ENCODE data around the gene BANK1.
A peak's percentile ranks its signal among the peaks of the same experiment; 100 is the strongest.

BANK1 gene

GRCh38 chr4:101967697-101968346 lies 177.3 kb downstream of the BANK1 start:
- DNase-seq = no peak

GRCh38 chr4:101968364-101968763 lies 177.8 kb downstream of the BANK1 start:
- DNase-seq = no peak

- DNase-seq = no peak
Measured at GRCh38 chr4:101969965-101970364, 179.4 kb downstream of the BANK1 start.

- DNase-seq = no peak
Measured at GRCh38 chr4:101970547-101971155, 180.1 kb downstream of the BANK1 start.

GRCh38 chr4:101972791-101973190 lies 182.3 kb downstream of the BANK1 start:
- DNase-seq = no peak

- DNase-seq = no peak
Measured at GRCh38 chr4:101973361-101973760, 182.8 kb downstream of the BANK1 start.

- DNase-seq = no peak
Measured at GRCh38 chr4:101977076-101977475, 186.5 kb downstream of the BANK1 start.

GRCh38 chr4:101981756-101982155 lies 191.2 kb downstream of the BANK1 start:
- DNase-seq = no peak

GRCh38 chr4:101983835-101984234 lies 193.3 kb downstream of the BANK1 start:
- DNase-seq = no peak

GRCh38 chr4:101987623-101988243 lies 197.2 kb downstream of the BANK1 start:
- no peak for DNase-seq

GRCh38 chr4:101989551-101989950 lies 199.0 kb downstream of the BANK1 start:
- no peak for DNase-seq

GRCh38 chr4:101992446-101992845 lies 201.9 kb downstream of the BANK1 start:
- no peak for DNase-seq

GRCh38 chr4:101993002-101993841 lies 202.7 kb downstream of the BANK1 start:
- no peak for DNase-seq

- DNase-seq = no peak
Measured at GRCh38 chr4:101993842-101994775, 203.6 kb downstream of the BANK1 start.

- peak in 1 of 5 donors; percentile 1 for DNase-seq
Measured at GRCh38 chr4:102007959-102008425, 217.5 kb downstream of the BANK1 start.

- no peak for DNase-seq
Measured at GRCh38 chr4:102008711-102009110, 218.2 kb downstream of the BANK1 start.

- DNase-seq = no peak
Measured at GRCh38 chr4:102022343-102022742, 231.8 kb downstream of the BANK1 start.

- DNase-seq = no peak
Measured at GRCh38 chr4:102027961-102028360, 237.4 kb downstream of the BANK1 start.

- DNase-seq = no peak
Measured at GRCh38 chr4:102031406-102031805, 240.9 kb downstream of the BANK1 start.

- DNase-seq = no peak
Measured at GRCh38 chr4:102036016-102036415, 245.5 kb downstream of the BANK1 start.

GRCh38 chr4:102036619-102037376 lies 246.3 kb downstream of the BANK1 start:
- DNase-seq = no peak

Data from T-helper 1 cell (primary cell).